IMR-90 (cell line): Measurements from ENCODE around the gene ZDHHC18. TPM values are rescaled to one million over a fixed set of nuclear protein-coding genes. Genes with fewer than 3 reads are reported as not detected.

Source experiments
- ATAC-seq: fragments of 200-7000 bp; cut with Tn5 transposase; 2 replicates; pipeline ENCODE4 v1.9.1; 2020; ENCODE audit warnings: low read depth, mild to moderate bottlenecking, moderate library complexity
- BruUV-seq: library from RNA; stranded (reverse); fragments of 400-500 nt; replicated peaks from 2 replicates; lab custom pipeline; 2021; lab: Mats Ljungman, UMichigan
- CTCF ChIA-PET: fragments of 300-600 bp; formaldehyde crosslinking; extraction: SDS; loops from one replicate; lab custom pipeline; 2021; ENCODE audit warnings: antibody characterized with exemption; lab: Yijun Ruan, JAX
- POLR2A ChIA-PET: fragments of 300-600 bp; sonication (Branson Sonifier 250); formaldehyde crosslinking; loops from one replicate; lab custom pipeline; 2022; ENCODE audit warnings: antibody characterized with exemption; ENCODE audit not compliant: unreplicated experiment; lab: Charles Lee
- DNase-seq: peaks from one replicate; pipeline ENCODE4 v3.0.0; 2013
- H2AFZ ChIP-seq: replicated peaks from 2 replicates; pipeline ENCODE3; 2013; ENCODE audit warnings: low read length, mild to moderate bottlenecking; ENCODE audit not compliant: poor library complexity
- H2AK5ac ChIP-seq: 2 replicates; pipeline ENCODE4 v1.6.1; 2013; ENCODE audit warnings: low read depth, low read length, inconsistent platforms
- H2AK9ac ChIP-seq: replicated peaks from 2 replicates; pipeline ENCODE3; 2013; ENCODE audit warnings: mild to moderate bottlenecking, low read depth, low read length, moderate library complexity; ENCODE audit not compliant: poor library complexity
- H2BK120ac ChIP-seq: 2 replicates; pipeline ENCODE4 v1.6.1; 2013; ENCODE audit warnings: low read depth, low read length, inconsistent platforms
- H2BK15ac ChIP-seq: 3 replicates; pipeline ENCODE4 v1.6.1; 2013; ENCODE audit warnings: low read depth, low read length, inconsistent platforms
- H2BK20ac ChIP-seq: 2 replicates; pipeline ENCODE4 v1.6.1; 2013; ENCODE audit warnings: low read depth, mild to moderate bottlenecking, inconsistent platforms, low read length, moderate library complexity
- H2BK5ac ChIP-seq: 2 replicates; pipeline ENCODE4 v1.6.1; 2013; ENCODE audit warnings: mild to moderate bottlenecking, low read depth, low read length, inconsistent platforms; ENCODE audit not compliant: poor library complexity, severe bottlenecking
- H3K14ac ChIP-seq: replicated peaks from 2 replicates; pipeline ENCODE4 v1.6.1; 2013; ENCODE audit warnings: low read depth, low read length, inconsistent platforms
- H3K18ac ChIP-seq: 2 replicates; pipeline ENCODE4 v1.6.1; 2013; ENCODE audit warnings: low read depth, low read length, control low read depth
- H3K23ac ChIP-seq: 2 replicates; pipeline ENCODE4 v1.6.1; 2013; ENCODE audit warnings: low read depth, low read length, inconsistent platforms
- H3K27ac ChIP-seq: 2 replicates; pipeline ENCODE4 v1.5.1; 2013; ENCODE audit warnings: mild to moderate bottlenecking, control low read depth, low read length; ENCODE audit not compliant: insufficient read depth
- H3K27me3 ChIP-seq: 2 replicates; pipeline ENCODE4 v1.6.1; 2013; ENCODE audit warnings: low read length; ENCODE audit not compliant: control insufficient read depth, insufficient read depth
- H3K36me3 ChIP-seq: 2 replicates; pipeline ENCODE4 v1.6.1; 2013; ENCODE audit warnings: low read length, mixed read lengths; ENCODE audit not compliant: control insufficient read depth, insufficient read depth
- H3K4ac ChIP-seq: 2 replicates; pipeline ENCODE4 v1.6.1; 2013; ENCODE audit warnings: low read depth, low read length, inconsistent platforms
- H3K4me1 ChIP-seq: 2 replicates; pipeline ENCODE4 v1.6.1; 2013; ENCODE audit warnings: low read length, mixed read lengths; ENCODE audit not compliant: control insufficient read depth, insufficient read depth
- H3K4me2 ChIP-seq: 2 replicates; pipeline ENCODE4 v1.6.1; 2013; ENCODE audit warnings: low read depth, mild to moderate bottlenecking, control low read depth, low read length, moderate library complexity
- H3K4me3 ChIP-seq: 2 replicates; pipeline ENCODE4 v1.5.1; 2013; ENCODE audit warnings: low read depth, mild to moderate bottlenecking, control low read depth, low read length, moderate library complexity; ENCODE audit not compliant: insufficient read depth
- H3K56ac ChIP-seq: 2 replicates; pipeline ENCODE4 v1.6.1; 2013; ENCODE audit warnings: low read length, inconsistent platforms; ENCODE audit not compliant: insufficient read depth; ENCODE audit errors: extremely low read depth
- H3K79me1 ChIP-seq, 2 experiments: 2 replicates each; pipeline ENCODE4 v1.6.1; 2013; ENCODE audit warnings: low read length in 2 of 2, inconsistent platforms in 1 of 2, low read depth in 1 of 2
- H3K9ac ChIP-seq: 2 replicates; pipeline ENCODE4 v1.6.1; 2013; ENCODE audit warnings: low read depth, low read length, control low read depth
- H3K9me1 ChIP-seq: 2 replicates; pipeline ENCODE4 v1.6.1; 2013; ENCODE audit warnings: low read length, inconsistent platforms; ENCODE audit not compliant: insufficient read depth
- H3K9me3 ChIP-seq: 2 replicates; pipeline ENCODE4 v1.6.1; 2013; ENCODE audit warnings: low read length; ENCODE audit not compliant: control insufficient read depth, insufficient read depth
- H4K20me1 ChIP-seq: 2 replicates; pipeline ENCODE4 v1.6.1; 2013; ENCODE audit warnings: low read length, inconsistent platforms; ENCODE audit not compliant: insufficient read depth
- H4K5ac ChIP-seq: 2 replicates; pipeline ENCODE4 v1.6.1; 2013; ENCODE audit warnings: mild to moderate bottlenecking, low read depth, low read length, control low read depth
- H4K8ac ChIP-seq, 2 experiments: 2 replicates each; pipeline ENCODE4 v1.6.1; 2013; ENCODE audit warnings: low read depth in 2 of 2, low read length in 2 of 2, control low read depth in 1 of 2, inconsistent platforms in 1 of 2
- H4K91ac ChIP-seq: 2 replicates; pipeline ENCODE4 v1.6.1; 2013; ENCODE audit warnings: low read depth, low read length, inconsistent platforms; ENCODE audit not compliant: insufficient read depth
- BHLHE40 ChIP-seq: fragments of 150-350 bp; IDR thresholded peaks from 2 replicates; pipeline ENCODE4 v1.6.1; 2016; ENCODE audit warnings: mild to moderate bottlenecking, low read depth, low read length
- CEBPB ChIP-seq: IDR thresholded peaks from 2 replicates; pipeline ENCODE4 v1.6.1; 2012; ENCODE audit warnings: low read depth, low read length, improper control_type of control experiment
- CHD1 ChIP-seq: IDR thresholded peaks from 2 replicates; pipeline ENCODE4 v1.6.1; 2012; ENCODE audit warnings: low read depth, low read length, improper control_type of control experiment
- FOS ChIP-seq: fragments of 150-350 bp; IDR thresholded peaks from 2 replicates; pipeline ENCODE4 v1.6.1; 2016; ENCODE audit warnings: low read depth, low read length
- MAFK ChIP-seq: IDR thresholded peaks from 2 replicates; pipeline ENCODE4 v1.6.1; 2012; ENCODE audit warnings: low read depth, low read length, improper control_type of control experiment
- MAZ ChIP-seq: IDR thresholded peaks from 2 replicates; pipeline ENCODE4 v1.6.1; 2012; ENCODE audit warnings: low read depth, mild to moderate bottlenecking, low read length, improper control_type of control experiment, moderate library complexity, borderline replicate concordance
- MXI1 ChIP-seq: IDR thresholded peaks from 2 replicates; pipeline ENCODE4 v1.6.1; 2012; ENCODE audit warnings: low read depth, mild to moderate bottlenecking, low read length, moderate library complexity, borderline replicate concordance
- NFE2L2 ChIP-seq: fragments of 150-350 bp; IDR thresholded peaks from 2 replicates; pipeline ENCODE4 v1.6.1; 2016; ENCODE audit warnings: low read depth, mild to moderate bottlenecking, low read length
- POLR2A ChIP-seq: IDR thresholded peaks from 2 replicates; pipeline ENCODE4 v1.6.1; 2012; ENCODE audit warnings: mild to moderate bottlenecking, low read depth, low read length
- RAD21 ChIP-seq: IDR thresholded peaks from 2 replicates; pipeline ENCODE4 v1.6.1; 2012; ENCODE audit warnings: low read length, improper control_type of control experiment
- RCOR1 ChIP-seq: IDR thresholded peaks from 2 replicates; pipeline ENCODE4 v1.6.1; 2012; ENCODE audit warnings: mild to moderate bottlenecking, low read length, improper control_type of control experiment; ENCODE audit not compliant: insufficient replicate concordance
- RFX5 ChIP-seq: IDR thresholded peaks from 2 replicates; pipeline ENCODE4 v1.8.0; 2012; ENCODE audit warnings: low read depth, mild to moderate bottlenecking, low read length, moderate library complexity
- SMC3 ChIP-seq: fragments of 150-350 bp; IDR thresholded peaks from 2 replicates; pipeline ENCODE4 v1.6.1; 2016; ENCODE audit warnings: low read depth, mild to moderate bottlenecking, antibody characterized with exemption, low read length, moderate library complexity
- USF2 ChIP-seq: fragments of 150-350 bp; IDR thresholded peaks from 2 replicates; pipeline ENCODE4 v1.6.1; 2017; ENCODE audit warnings: mild to moderate bottlenecking, antibody characterized with exemption, low read length, low read depth
- WGBS, 2 experiments: methylation state at CpG; one replicate each; pipeline versions ENCODE4 v1.1.5 to v1.1.7; 2013; ENCODE audit warnings: missing lambda C conversion rate in 2 of 2; ENCODE audit not compliant: insufficient read length in 1 of 2; ENCODE audit errors: extremely low coverage in 2 of 2; 5-methylcytosine and 5-hydroxymethylcytosine counted together
- dilution Hi-C: fragments of 300-500 bp; cut with HindIII; formaldehyde crosslinking; loops from one replicate; pipeline ENCODE4 v1.14.3; 2018; ENCODE audit warnings: low sequenced_read_pairs; ENCODE audit not compliant: unreplicated experiment
- in situ Hi-C: fragments of 300-500 bp; cut with MboI; formaldehyde crosslinking; loops from 3 replicates; pipeline ENCODE4 v1.14.3; 2019; ENCODE audit warnings: low sequenced_read_pairs, inconsistent platforms, mixed read lengths
- intact Hi-C: fragments of 100-400 bp; cut with micrococcal nuclease; formaldehyde crosslinking; loops from 2 replicates; pipeline ENCODE4 v1.10.0; 2022
- polyA plus RNA-seq, 3 experiments: library from polyadenylated mRNA; depleted of rRNA; stranded (reverse); fragments of >200 nt; gene quantifications; 2 replicates each; pipeline ENCODE4 v1.2.3, GENCODE V29; 2012; ENCODE audit warnings: low replicate concordance in 1 of 3
- total RNA-seq: library from RNA; depleted of rRNA; stranded (reverse); fragments of >200 nt; gene quantifications from 2 replicates; pipeline ENCODE4 v1.2.3, GENCODE V29; 2012
- TF ChIP-seq, protein P1 (sequence below): fragments of 150-350 bp; IDR thresholded peaks from 2 replicates; pipeline ENCODE4 v1.6.1; 2016; ENCODE audit warnings: low read depth, mild to moderate bottlenecking, low read length, moderate library complexity, borderline replicate concordance

ZDHHC18 gene
- total and polyA plus RNA-seq, 2 of the 4 experiments (the other 2 are of a cell fraction) = 12.5 to 37.0 TPM

DNA sequence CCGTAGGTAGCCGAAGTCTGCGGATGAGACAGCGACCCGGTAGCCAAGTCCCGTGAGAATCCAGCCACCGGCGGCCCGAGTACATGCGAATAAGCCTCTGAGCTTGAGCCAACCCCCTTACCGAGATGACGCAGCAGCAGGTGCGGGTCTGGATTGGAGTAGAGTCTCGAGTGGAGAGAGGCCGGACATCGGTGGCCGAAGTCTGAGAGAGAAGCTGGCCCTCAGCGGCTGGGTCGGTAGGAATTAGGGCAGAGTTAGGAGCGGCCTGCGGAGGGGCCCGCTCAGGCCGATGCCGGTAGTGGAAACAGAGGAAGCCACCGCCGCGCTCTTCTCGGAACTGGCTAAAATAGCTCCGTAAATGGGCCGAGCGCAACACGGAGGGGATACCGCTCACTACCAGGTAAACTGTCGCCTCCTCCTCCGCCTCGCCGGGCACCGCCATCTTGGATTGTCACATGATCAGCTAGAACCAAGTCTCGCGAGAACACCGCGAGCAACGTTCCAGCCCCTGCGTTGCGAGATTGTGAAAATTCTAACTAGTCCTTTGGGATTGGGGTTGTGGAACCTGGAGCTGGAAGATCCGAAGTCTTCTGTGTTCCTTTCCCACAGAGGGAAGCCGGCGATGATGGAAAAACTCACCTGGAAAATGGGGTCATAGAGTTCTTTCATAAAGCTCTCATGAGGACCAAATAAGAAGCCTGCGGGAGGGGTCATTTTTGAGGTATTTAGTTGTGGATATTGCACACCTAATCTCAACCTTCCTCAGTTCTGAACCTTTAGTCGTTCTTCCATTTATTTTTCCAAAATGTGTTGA is 73.7 kb downstream of the ZDHHC18 start, which contains the start of gene GPATCH3:
GPATCH3 (minus strand) TSS at position 467 of the 814 bp plus-strand sequence; CDS start at position 442, 25 bp downstream.
- intact Hi-C loops = no loop called here
- in situ Hi-C loops = no loop called here
- peak within 1 kb of the TSS; percentile 80 for H2BK5ac ChIP-seq
- TF ChIP-seq SMC3 = no peak
- TF ChIP-seq, protein P1, sequence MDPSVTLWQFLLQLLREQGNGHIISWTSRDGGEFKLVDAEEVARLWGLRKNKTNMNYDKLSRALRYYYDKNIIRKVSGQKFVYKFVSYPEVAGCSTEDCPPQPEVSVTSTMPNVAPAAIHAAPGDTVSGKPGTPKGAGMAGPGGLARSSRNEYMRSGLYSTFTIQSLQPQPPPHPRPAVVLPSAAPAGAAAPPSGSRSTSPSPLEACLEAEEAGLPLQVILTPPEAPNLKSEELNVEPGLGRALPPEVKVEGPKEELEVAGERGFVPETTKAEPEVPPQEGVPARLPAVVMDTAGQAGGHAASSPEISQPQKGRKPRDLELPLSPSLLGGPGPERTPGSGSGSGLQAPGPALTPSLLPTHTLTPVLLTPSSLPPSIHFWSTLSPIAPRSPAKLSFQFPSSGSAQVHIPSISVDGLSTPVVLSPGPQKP = no peak
- no peak for TF ChIP-seq NFE2L2
- TF ChIP-seq RAD21 = no peak
- TF ChIP-seq CEBPB = peak; percentile 76
- TF ChIP-seq MAFK = no peak
- no peak for TF ChIP-seq RFX5
- TF ChIP-seq RCOR1 = no peak
- TF ChIP-seq MXI1 = no peak
- peak; percentile 20; the same call in 1 of the 2 replicates for TF ChIP-seq BHLHE40
- no peak for TF ChIP-seq MAZ
- no peak for TF ChIP-seq FOS
- peak; percentile 93 for TF ChIP-seq POLR2A
- TF ChIP-seq CHD1 = 0 out of 2 replicates have a peak, but pooled peaks have one; percentile 58
- TF ChIP-seq USF2 = peak; percentile 95

More for the DNA sequence above, 73.7 kb downstream of the ZDHHC18 start, which contains the start of gene GPATCH3:
- Histone ChIP-seq H3K4ac (peak within 1 kb of the TSS; percentile 90), H4K8ac (peak within 1 kb of the TSS; percentile 56 to 98), H3K9me3 (no peaks in the 10 kb centered on the region), H3K27ac (peak within 1 kb of the TSS; percentile 48), H2AK5ac (peak within 1 kb of the TSS; percentile 9; the same call in 1 of the 2 replicates), H2AK9ac (peak within 1 kb of the TSS; percentile 84), H4K5ac (peak within 1 kb of the TSS; percentile 90), H4K20me1 (no peaks in the 10 kb centered on the region), H4K91ac (peak within 1 kb of the TSS; percentile 64), H3K4me2 (peak within 1 kb of the TSS; percentile 90), H3K56ac (peak within 1 kb of the TSS; percentile 93; the same call in 1 of the 2 replicates), H2BK20ac (no peak within 1 kb of the TSS), H2AFZ (peak within 1 kb of the TSS; percentile 94), H3K4me1 (peaks cover 5% of the 10 kb centered on the region; the same call in 1 of the 2 replicates), H3K9me1 (no peaks in the 10 kb centered on the region), H3K9ac (peak within 1 kb of the TSS; percentile 84), H3K27me3 (no peaks in the 10 kb centered on the region), H3K4me3 (peak within 1 kb of the TSS; percentile 86), H2BK120ac (0 out of 2 replicates have a peak within 1 kb of the TSS, but pooled peaks have one; percentile 42), H2BK15ac (no peak within 1 kb of the TSS), H3K79me1 (peaks cover 24 to 41% of the 10 kb centered on the region in 2 experiments; a peak in 3 of 4 replicates), H3K23ac (peak within 1 kb of the TSS; percentile 73), H3K18ac (peak within 1 kb of the TSS; percentile 55; the same call in 1 of the 2 replicates), H3K36me3 (peaks cover 5% of the 10 kb centered on the region; the same call in 1 of the 2 replicates), H3K14ac (peak within 1 kb of the TSS; percentile 97)
- DNase-seq (peak; percentile 91), ATAC-seq (peak; percentile 96)
- dilution Hi-C loops = no loop called here
- POLR2A ChIA-PET = interaction anchor here (0.6 to 2.3 kb wide), 4 partner anchors 10 to 96 kb away, joined by 3 to 7 read pairs (median 3); partner anchors contain the start of gene GPN2
- TSS peak; percentile 78 for BruUV-seq
- WGBS, 2 experiments = 3% methylated on average over 17 of the region's 50 CpGs; no CpG with 5 or more reads in 1 of the 2 experiments
- CTCF ChIA-PET = interaction anchor here (0.7 kb wide), 1 partner anchor 9 kb away, joined by 3 read pairs; no protein-coding TSS in a partner anchor
